ES-I3 (cell line): ENCODE results near the gene STX16.

Source experiments
- H3K36me3 ChIP-seq: 2 replicates; pipeline ENCODE4 v1.6.1; 2013; ENCODE audit warnings: mild to moderate bottlenecking, low read length, control low read depth, moderate library complexity; ENCODE audit not compliant: insufficient read depth
- H3K4me1 ChIP-seq: 2 replicates; pipeline ENCODE4 v1.6.1; 2013; ENCODE audit warnings: mild to moderate bottlenecking, control low read depth, low read length; ENCODE audit not compliant: insufficient read depth
- H3K9ac ChIP-seq: 2 replicates; pipeline ENCODE4 v1.6.1; 2013; ENCODE audit warnings: low read depth, mild to moderate bottlenecking, low read length, moderate library complexity
- H3K9me3 ChIP-seq: 2 replicates; pipeline ENCODE4 v1.6.1; 2013; ENCODE audit warnings: mild to moderate bottlenecking, low read length, moderate library complexity; ENCODE audit not compliant: control insufficient read depth, insufficient read depth

STX16 gene

DNA sequence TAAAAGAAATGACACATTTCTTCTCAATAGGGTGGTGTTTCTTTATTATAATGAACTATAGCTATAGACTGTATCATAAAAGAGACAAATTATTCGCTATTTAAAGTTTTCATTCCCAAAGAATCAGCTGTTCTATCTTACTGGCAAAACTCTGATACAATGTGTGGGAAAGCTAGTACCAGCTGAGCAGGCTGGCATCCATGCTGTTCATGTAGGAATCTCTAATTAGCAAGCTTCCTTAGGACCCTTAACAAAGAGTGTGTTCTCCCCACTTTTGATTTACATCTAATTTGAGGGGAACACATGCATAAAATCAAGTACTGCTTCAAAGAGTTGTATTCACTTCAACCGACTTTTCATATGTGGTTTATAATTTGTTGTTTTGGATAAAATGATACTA is 13.2 kb downstream of the STX16 start:
- Histone ChIP-seq H3K9ac (no peak overlapping the region), H3K4me1 (peaks cover 48% of the 10 kb centered on the region), H3K36me3 (0 out of 2 replicates have a peak, but pooled peaks cover 3% of the 10 kb centered on the region), H3K9me3 (no peaks in the 10 kb centered on the region)

DNA sequence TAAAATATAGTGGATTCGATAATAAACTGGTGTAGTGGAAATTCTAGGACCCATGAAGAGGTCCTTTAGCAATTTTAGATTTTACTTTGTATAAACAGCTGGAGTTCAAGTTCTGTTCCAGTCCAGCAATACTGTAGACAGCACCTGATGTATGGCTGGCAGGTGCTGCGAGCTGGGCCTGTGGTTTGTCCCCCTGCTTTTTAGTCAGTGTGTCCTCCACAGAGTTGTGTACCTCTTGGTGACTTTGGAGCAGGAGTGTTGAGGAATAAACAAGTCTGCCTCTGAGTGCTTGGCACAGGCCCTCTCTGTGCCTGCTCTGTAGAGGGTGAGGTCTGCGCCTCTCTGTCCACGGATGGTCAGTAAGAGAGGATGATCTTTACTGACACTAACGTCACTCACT is 13.8 kb downstream of the STX16 start:
- no peak overlapping the region for H3K9ac ChIP-seq
- peaks cover 42% of the 10 kb centered on the region for H3K4me1 ChIP-seq
- no peaks in the 10 kb centered on the region for H3K9me3 ChIP-seq
- H3K36me3 ChIP-seq, result 0 out of 2 replicates have a peak, but pooled peaks cover 3% of the 10 kb centered on the region

DNA sequence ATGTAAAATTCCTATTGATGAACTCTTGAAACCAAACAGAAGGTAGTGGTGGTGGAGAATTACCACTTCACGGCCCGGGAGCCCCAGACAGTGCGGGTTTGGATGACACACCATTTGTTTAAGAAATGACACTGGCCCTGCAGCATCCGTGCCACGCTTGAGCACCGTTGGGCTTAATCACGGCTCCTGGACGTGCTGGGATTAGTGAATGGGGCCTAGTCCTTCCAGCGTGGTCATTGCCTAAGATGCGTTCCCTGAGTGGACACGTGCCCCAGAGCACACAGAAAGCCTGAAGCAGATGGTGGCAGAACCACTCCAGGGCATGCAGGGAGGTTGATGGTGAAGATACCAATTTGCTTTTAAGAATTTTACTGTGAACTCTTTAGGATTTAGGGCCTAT is 14.5 kb downstream of the STX16 start:
- H3K9ac ChIP-seq, result no peak overlapping the region
- H3K9me3 ChIP-seq, result no peaks in the 10 kb centered on the region
- H3K4me1 ChIP-seq, result peaks cover 44% of the 10 kb centered on the region
- 0 out of 2 replicates have a peak, but pooled peaks cover 3% of the 10 kb centered on the region for H3K36me3 ChIP-seq

DNA sequence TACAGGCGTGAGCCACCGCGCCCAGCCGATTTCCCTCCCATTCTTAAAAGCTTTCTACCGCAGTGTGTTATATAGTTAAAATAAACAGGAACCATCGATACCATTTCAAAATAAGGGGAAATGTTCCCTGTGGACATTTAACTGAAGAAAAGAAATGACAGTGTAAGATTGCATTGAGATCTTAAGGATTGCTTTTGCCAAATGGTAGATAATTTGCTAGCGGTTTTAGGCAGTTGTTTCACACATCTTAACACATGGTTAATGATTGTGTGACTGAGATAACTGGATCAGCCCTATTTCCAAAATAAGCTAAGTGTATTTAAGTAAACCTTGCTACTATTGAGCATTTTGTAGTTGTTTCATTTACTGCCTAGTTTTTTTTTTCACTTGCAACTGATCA is 15.6 kb downstream of the STX16 start:
- Histone ChIP-seq H3K9ac (0 out of 2 replicates have a peak overlapping the region, but pooled peaks have one; percentile 4), H3K9me3 (no peaks in the 10 kb centered on the region), H3K36me3 (peaks cover 10% of the 10 kb centered on the region; the same call in 1 of the 2 replicates), H3K4me1 (peaks cover 42% of the 10 kb centered on the region)

DNA sequence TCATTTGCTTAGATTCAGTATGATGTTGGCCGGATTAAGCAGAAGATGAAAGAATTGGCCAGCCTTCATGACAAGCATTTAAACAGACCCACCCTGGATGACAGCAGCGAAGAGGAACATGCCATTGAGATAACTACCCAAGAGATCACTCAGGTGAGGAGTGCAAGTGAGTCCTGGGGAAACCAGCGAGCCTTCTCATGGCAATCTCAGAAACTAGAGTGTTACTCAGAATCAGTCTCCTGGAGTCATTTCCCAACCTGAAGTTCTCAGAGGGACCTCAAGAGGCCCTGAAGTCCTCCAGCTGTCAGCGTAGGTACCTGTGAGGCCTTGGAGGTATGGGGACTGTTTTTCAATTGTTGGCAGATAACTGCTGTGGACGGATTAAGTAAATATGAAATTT is 16.9 kb downstream of the STX16 start:
- H3K9me3 ChIP-seq, result no peaks in the 10 kb centered on the region
- no peak overlapping the region for H3K9ac ChIP-seq
- peaks cover 40% of the 10 kb centered on the region for H3K4me1 ChIP-seq
- peaks cover 11% of the 10 kb centered on the region; the same call in 1 of the 2 replicates for H3K36me3 ChIP-seq

DNA sequence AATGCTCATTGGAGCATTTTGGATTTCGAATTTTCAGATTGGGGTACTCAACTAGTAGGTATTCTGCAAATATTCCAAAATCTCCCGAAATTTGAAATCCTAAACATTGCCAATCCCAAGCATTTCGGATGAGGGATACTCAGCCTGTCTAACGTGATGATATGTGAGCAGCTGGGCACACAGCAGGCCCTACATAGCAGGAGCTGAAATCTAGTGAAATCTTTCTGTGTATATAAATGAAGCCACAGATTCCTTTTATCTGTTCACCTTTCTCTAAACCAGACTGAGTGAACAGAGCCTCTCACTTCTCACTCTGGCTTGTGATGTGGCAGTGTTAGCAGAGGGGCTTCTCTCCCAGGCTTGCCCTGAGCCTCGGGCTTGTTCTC is 17.8 kb downstream of the STX16 start:
- H3K9me3 ChIP-seq, result no peaks in the 10 kb centered on the region
- H3K36me3 ChIP-seq, result peaks cover 18% of the 10 kb centered on the region
- H3K9ac ChIP-seq, result peak overlapping the region; percentile 41
- peaks cover 40% of the 10 kb centered on the region for H3K4me1 ChIP-seq

DNA sequence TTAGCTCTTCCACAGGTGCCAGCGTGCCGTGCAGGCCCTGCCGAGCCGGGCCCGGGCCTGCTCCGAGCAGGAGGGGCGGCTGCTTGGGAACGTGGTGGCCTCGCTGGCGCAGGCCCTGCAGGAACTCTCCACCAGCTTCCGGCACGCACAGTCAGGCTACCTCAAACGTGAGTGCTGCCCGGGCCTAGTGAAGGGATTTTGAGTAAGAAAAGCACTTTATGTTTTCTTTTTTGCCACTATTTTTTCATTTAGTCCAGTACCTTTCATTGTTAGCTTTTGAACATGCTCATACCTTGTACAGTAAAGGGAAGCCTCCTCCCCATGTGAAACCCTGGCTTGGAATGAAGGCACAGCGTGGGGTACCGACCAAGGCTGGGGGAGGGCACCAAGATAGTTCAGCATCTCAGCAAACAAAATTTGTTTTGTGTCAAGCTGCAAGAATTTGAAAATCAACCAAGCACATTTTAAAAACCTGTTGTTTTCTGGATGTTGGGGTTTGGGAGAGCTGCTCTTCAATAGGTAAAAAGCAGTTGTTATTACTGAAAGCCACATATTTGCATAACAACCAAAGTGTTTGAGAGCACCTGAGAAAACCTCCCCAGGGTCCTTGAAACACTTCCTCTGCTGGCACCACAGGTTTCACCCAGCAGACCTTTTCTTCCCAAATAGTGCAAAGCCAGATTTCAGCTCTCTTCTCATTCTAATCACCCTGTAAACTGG is 18.4 kb downstream of the STX16 start:
- Histone ChIP-seq H3K9ac (peak overlapping the region; percentile 41), H3K36me3 (peaks cover 18% of the 10 kb centered on the region), H3K4me1 (peaks cover 36% of the 10 kb centered on the region), H3K9me3 (no peaks in the 10 kb centered on the region)

DNA sequence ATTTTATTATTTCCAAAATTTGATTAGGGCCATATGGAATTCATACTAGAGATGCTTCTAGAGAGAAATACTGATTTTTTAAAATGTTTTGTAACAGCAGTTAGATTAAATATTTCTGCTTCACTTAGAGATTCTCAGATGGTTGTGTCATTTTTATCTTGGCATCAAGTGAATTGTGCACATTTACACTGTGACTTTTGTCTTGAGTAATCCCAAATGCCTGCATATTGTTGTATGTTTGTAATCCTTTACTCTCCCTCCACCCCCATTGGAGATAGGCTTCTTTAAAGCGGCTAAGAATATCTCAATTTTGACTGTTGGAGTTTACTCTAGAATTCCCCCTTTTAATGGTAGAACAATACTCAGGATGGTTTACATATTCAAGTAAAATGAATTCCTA is 19.0 kb downstream of the STX16 start:
- H3K36me3 ChIP-seq, result peaks cover 18% of the 10 kb centered on the region
- H3K9me3 ChIP-seq, result no peaks in the 10 kb centered on the region
- H3K9ac ChIP-seq, result no peak overlapping the region
- H3K4me1 ChIP-seq, result peaks cover 36% of the 10 kb centered on the region

DNA sequence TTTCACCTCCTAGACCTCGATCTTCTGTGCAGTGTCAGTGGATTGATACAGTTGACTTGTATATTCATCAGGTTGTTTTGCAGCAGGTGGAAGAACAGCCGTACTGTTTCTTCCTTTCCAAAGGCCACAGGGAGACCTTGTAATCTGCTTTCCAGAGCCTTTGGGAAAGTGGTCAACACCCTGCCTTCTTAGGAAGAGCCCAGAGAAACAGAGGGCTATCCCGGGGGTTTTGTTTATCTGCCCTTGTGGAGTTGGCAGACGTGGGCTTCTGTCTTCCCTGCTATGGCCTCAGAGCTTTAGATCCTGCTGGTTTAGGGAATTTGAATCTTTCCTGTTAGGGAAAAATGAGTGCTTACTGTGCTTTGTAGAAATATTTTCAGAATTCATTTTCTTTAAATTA is 19.6 kb downstream of the STX16 start:
- Histone ChIP-seq H3K9ac (no peak overlapping the region), H3K36me3 (peaks cover 17% of the 10 kb centered on the region), H3K4me1 (peaks cover 34% of the 10 kb centered on the region), H3K9me3 (no peaks in the 10 kb centered on the region)

DNA sequence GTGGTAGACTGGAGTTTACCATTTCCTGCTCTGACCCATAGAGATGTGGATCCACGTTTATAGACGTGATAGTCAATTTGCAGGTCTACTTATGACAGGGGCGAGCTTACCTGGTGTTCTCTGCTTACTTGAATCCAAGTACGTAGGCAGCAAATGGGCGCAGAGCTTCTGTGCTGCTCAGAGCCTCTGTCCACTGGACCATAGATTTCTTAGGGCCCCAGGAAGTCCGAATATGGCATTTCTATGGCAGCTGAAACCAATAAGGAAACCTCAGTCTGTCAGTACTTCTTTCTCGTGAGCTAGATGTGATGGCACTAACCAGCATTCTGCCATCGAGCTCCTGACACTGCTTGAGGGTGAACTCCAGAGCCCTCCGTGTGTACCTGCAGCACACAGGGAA is 22.0 kb downstream of the STX16 start:
- peaks cover 25% of the 10 kb centered on the region for H3K4me1 ChIP-seq
- no peak overlapping the region for H3K9ac ChIP-seq
- peaks cover 23% of the 10 kb centered on the region for H3K36me3 ChIP-seq
- H3K9me3 ChIP-seq, result no peaks in the 10 kb centered on the region

DNA sequence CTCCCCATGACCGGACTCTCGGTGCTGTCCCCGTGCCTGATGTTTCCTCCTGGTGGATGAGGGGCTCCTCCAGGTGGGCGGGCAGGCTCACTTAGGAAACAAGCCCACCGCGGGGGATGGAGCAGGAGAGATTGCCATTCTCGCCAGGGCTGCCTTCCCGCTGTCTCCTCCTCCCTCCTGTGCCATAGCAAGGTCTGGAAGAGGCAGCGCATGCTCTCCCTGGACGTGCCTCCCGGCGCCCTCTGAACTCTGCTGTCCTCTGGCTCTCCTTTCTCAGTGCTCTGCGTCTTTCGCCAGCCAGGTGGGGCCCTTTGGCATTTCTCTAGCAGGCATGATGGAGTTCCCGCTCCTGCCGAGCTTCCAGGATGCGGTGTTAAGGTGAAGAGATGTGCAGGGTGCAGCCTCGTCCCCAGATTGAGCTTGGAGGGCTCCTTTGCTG is 24.1 kb downstream of the STX16 start:
- Histone ChIP-seq H3K36me3 (peaks cover 31% of the 10 kb centered on the region), H3K9me3 (no peaks in the 10 kb centered on the region), H3K9ac (no peak overlapping the region), H3K4me1 (peaks cover 19% of the 10 kb centered on the region)

DNA sequence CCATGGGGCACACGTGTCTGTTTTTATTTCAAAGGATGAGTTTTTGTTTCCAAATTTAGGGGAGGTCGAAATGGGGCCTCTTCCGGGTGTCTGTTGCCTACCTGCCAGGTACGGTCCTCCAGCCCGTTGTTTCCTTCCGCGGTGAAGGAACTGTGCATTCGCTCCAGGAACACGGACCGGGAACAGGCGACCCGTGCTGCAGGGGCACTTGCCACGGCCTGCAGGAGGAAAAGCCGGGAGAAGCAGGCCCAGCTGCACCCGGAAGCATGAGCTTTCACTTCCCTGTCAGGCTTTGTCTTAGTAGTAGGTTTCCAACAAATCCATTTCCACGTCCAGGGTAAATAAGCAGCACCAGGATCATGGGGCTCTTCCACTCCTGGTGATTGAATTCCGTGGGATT is 24.6 kb downstream of the STX16 start:
- H3K36me3 ChIP-seq, result peaks cover 31% of the 10 kb centered on the region

DNA sequence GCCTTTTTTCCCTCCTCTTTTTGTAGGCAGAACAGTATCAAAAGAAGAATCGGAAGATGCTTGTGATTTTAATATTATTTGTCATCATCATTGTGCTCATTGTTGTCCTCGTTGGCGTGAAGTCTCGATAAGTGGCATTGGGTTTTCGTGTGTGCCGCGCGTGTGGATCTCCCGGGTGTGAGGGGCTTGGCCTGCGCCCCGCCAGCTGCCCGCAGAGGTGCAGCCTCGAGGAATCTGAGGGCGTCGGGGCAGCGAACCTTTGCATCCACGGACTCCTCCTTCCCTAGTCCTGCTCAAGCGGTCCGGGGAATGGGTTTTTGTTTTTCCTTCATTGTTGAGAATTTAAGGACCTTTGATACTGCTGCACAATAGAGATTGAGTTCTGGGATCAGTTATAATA is 25.1 kb downstream of the STX16 start:
- H3K36me3 ChIP-seq, result peaks cover 26% of the 10 kb centered on the region
- no peaks in the 10 kb centered on the region for H3K9me3 ChIP-seq
- H3K9ac ChIP-seq, result no peak overlapping the region
- H3K4me1 ChIP-seq, result peaks cover 9% of the 10 kb centered on the region

More for the DNA sequence above, 24.6 kb downstream of the STX16 start:
- Histone ChIP-seq H3K4me1 (peaks cover 14% of the 10 kb centered on the region), H3K9ac (no peak overlapping the region), H3K9me3 (no peaks in the 10 kb centered on the region)

DNA sequence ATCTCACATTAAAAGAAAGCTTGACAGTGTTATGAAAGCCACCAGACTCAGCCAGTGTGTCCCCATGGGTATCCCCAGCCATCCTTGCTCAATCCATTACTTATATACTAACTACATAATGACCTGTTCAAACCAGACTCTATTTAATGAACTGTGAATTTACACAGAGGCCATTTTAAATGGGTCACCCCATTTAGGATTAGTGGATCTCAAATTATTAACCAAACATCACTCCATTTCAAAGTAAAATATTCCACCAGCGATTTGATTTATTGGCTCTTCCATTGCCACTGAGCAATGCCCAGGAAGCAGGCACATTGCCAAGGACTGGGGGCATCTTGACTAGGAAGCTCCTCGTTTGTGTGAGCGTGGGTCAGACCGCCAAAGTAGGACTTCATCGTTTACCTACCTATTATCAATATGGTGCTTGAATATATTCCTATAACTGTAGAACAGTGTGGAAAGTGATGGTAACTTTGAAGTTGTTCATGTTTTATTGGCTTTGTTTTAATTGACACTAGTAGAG is 26.1 kb downstream of the STX16 start:
- Histone ChIP-seq H3K9me3 (no peaks in the 10 kb centered on the region), H3K9ac (no peak overlapping the region), H3K4me1 (peaks cover 7% of the 10 kb centered on the region), H3K36me3 (peaks cover 22% of the 10 kb centered on the region)

DNA sequence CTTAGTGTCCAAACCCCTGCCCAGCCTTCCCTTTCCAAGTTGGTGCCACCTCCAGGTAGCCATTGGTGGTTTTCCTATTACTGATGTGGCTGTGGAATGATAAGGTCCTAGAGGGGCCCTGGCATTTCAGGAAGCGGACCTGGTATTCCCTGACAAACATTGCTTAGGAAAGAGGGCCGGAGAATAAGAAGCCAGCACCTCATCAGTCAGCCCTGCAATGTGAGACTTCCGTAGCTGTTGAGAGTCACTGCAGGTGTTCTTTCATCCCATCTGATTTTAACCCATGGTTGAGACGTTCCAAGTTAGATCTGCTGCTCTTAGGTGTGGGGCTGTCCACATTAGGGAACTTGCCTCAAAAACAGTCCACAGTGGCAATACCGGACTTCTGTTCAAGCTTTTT is 26.7 kb downstream of the STX16 start:
- H3K9ac ChIP-seq, result no peak overlapping the region
- no peaks in the 10 kb centered on the region for H3K9me3 ChIP-seq
- peaks cover 22% of the 10 kb centered on the region for H3K36me3 ChIP-seq
- peaks cover 7% of the 10 kb centered on the region for H3K4me1 ChIP-seq
